DOHH2 (cell line): ENCODE measurements around the gene BICRA.

ENCODE experiments used
- H3F3A ChIP-seq: fragments of 200-600 bp; sonication (generic), shearing (Covaris generic); 2 replicates; pipeline ENCODE4 v1.6.0; 2016; ENCODE audit warnings: antibody characterized with exemption, mild to moderate bottlenecking; ENCODE audit not compliant: control insufficient read depth, insufficient read depth
- H3K27ac ChIP-seq: fragments of 200-600 bp; sonication (generic); 2 replicates; pipeline ENCODE4 v1.5.1; 2014; ENCODE audit warnings: low read depth, mild to moderate bottlenecking, low read length, moderate library complexity
- H3K27me3 ChIP-seq: fragments of 200-600 bp; sonication (generic); 2 replicates; pipeline ENCODE4 v1.6.1; 2014; ENCODE audit warnings: mild to moderate bottlenecking, low read length, mixed read lengths; ENCODE audit not compliant: control insufficient read depth
- H3K36me3 ChIP-seq: fragments of 200-600 bp; sonication (generic); 2 replicates; pipeline ENCODE4 v1.6.1; 2014; ENCODE audit warnings: mild to moderate bottlenecking, low read length, moderate library complexity, mixed read lengths; ENCODE audit not compliant: control insufficient read depth
- H3K4me1 ChIP-seq: fragments of 200-600 bp; sonication (generic); 2 replicates; pipeline ENCODE4 v1.6.1; 2014; ENCODE audit warnings: mild to moderate bottlenecking, low read length, mixed read lengths; ENCODE audit not compliant: control insufficient read depth
- H3K4me2 ChIP-seq: fragments of 200-600 bp; sonication (generic); 2 replicates; pipeline ENCODE4 v1.6.0; 2014; ENCODE audit warnings: mild to moderate bottlenecking, low read length, moderate library complexity
- H3K4me3 ChIP-seq: fragments of 200-600 bp; sonication (generic); 2 replicates; pipeline ENCODE4 v1.5.1; 2014; ENCODE audit warnings: mild to moderate bottlenecking, low read length, mixed read lengths
- H3K79me2 ChIP-seq: fragments of 200-600 bp; sonication (generic); 2 replicates; pipeline ENCODE4 v1.6.1; 2014; ENCODE audit warnings: mild to moderate bottlenecking, low read length, mixed read lengths; ENCODE audit not compliant: control insufficient read depth
- H3K9me2 ChIP-seq: fragments of 200-600 bp; sonication (generic); replicated peaks from 2 replicates; pipeline ENCODE4 v1.6.1; 2014; ENCODE audit warnings: mild to moderate bottlenecking, low read length, mixed read lengths; ENCODE audit not compliant: control insufficient read depth
- H3K9me3 ChIP-seq: fragments of 200-600 bp; sonication (generic); 2 replicates; pipeline ENCODE4 v1.6.1; 2014; ENCODE audit warnings: antibody characterized with exemption, low read length, mixed read lengths; ENCODE audit not compliant: control insufficient read depth, insufficient read depth
- H4K20me1 ChIP-seq: fragments of 200-600 bp; sonication (generic); 2 replicates; pipeline ENCODE4 v1.6.0; 2014; ENCODE audit warnings: low read depth, mild to moderate bottlenecking, antibody characterized with exemption, low read length, moderate library complexity; ENCODE audit not compliant: control insufficient read depth, insufficient read depth
- CTCF ChIP-seq: fragments of 200-600 bp; sonication (generic); IDR thresholded peaks from one replicate; pipeline ENCODE4 v1.5.1; 2014; ENCODE audit warnings: antibody characterized with exemption, mild to moderate bottlenecking, low read depth, low read length; ENCODE audit not compliant: poor library complexity, severe bottlenecking
- EZH2phosphoT487 ChIP-seq: fragments of 200-600 bp; sonication (generic); IDR thresholded peaks from 2 replicates; pipeline ENCODE4 v1.6.1; 2017; ENCODE audit warnings: borderline replicate concordance, mild to moderate bottlenecking, antibody characterized with exemption, low read length, moderate library complexity, mixed read lengths

BICRA gene

GRCh38 chr19:47691090-47691489 is 82.2 kb downstream of the BICRA start:
- Histone ChIP-seq H3K9me2 (no peaks in the 10 kb centered on the region), H4K20me1 (no peaks in the 10 kb centered on the region), H3K27me3 (no peaks in the 10 kb centered on the region), H3F3A (peaks cover 7% of the 10 kb centered on the region), H3K4me3 (no peak overlapping the region), H3K4me2 (no peak overlapping the region), H3K36me3 (0 out of 2 replicates have a peak, but pooled peaks cover 3% of the 10 kb centered on the region), H3K9me3 (no peaks in the 10 kb centered on the region), H3K79me2 (no peaks in the 10 kb centered on the region), H3K27ac (no peak overlapping the region), H3K4me1 (no peaks in the 10 kb centered on the region)
- TF ChIP-seq EZH2phosphoT487 (no peak), CTCF (no peak)

DNA sequence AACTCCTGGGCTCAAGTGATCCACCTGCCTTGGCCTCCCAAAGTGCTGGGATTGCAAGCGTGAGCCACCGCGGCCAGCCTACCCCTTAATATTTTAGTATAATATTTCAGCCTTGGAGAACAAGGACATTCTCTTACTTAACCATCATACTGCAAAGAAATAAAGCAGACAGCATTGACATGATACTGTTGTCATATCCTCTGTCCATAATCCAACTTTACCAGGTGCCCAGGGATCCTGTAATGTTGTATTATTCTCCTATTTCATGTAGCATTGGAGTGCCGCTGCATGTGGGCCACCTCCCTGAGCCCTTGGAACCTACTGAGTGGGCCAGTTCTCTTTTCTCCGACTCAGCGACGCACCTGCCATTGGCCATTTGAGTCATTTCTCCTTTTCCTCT is 82.8 kb downstream of the BICRA start:
- Histone ChIP-seq H4K20me1 (no peaks in the 10 kb centered on the region), H3K36me3 (0 out of 2 replicates have a peak, but pooled peaks cover 3% of the 10 kb centered on the region), H3K4me2 (no peak overlapping the region), H3K9me3 (no peaks in the 10 kb centered on the region), H3K4me3 (no peak overlapping the region), H3K9me2 (no peaks in the 10 kb centered on the region), H3K27me3 (no peaks in the 10 kb centered on the region), H3K79me2 (no peaks in the 10 kb centered on the region), H3K4me1 (no peaks in the 10 kb centered on the region), H3F3A (peaks cover 7% of the 10 kb centered on the region), H3K27ac (no peak overlapping the region)
- no peak for TF ChIP-seq CTCF
- no peak for TF ChIP-seq EZH2phosphoT487

DNA sequence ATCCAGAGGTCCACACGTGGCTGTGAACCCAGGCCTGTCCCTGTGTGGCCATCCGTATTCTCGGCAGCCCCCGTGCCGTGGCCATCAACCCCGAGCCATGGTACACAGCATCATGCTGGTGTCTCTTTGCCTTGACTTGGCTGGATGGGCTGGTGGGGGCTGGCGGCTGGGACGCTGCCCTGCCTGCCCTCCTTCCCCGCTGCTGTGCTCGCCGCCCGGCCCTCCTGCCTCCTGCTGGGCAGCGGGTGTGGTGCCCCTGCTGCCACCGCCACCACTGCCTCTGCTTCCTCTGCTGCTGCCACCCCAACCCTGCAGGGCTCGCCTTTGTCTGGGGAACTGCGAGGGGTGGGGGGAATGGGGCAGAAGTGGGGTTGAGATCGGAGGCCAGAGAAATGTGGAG is 84.6 kb downstream of the BICRA start:
- no peak overlapping the region for H3K4me2 ChIP-seq
- peaks cover 9% of the 10 kb centered on the region for H3K36me3 ChIP-seq
- no peak overlapping the region for H3K27ac ChIP-seq
- H3K79me2 ChIP-seq: no peaks in the 10 kb centered on the region
- no peaks in the 10 kb centered on the region for H4K20me1 ChIP-seq
- peaks cover 6% of the 10 kb centered on the region for H3K4me1 ChIP-seq
- H3K9me2 ChIP-seq: no peaks in the 10 kb centered on the region
- no peaks in the 10 kb centered on the region for H3K9me3 ChIP-seq
- TF ChIP-seq EZH2phosphoT487 (no peak), CTCF (no peak)
- peaks cover 7% of the 10 kb centered on the region for H3F3A ChIP-seq
- no peaks in the 10 kb centered on the region for H3K27me3 ChIP-seq
- H3K4me3 ChIP-seq: no peak overlapping the region
